Glomerular visceral epithelial cell (primary cell): ENCODE results near the gene BLACAT1.
A peak's percentile ranks its signal among the peaks of the same experiment; 100 is the strongest.
"Not testable (repeated sequence)": the region's sequence is repeated elsewhere in the genome, so short reads cannot be mapped to it uniquely, and the experiment has no call there.

Experiments used
- DNase-seq: peaks from one replicate; pipeline ENCODE4 v3.0.0-alpha.2; 2016; ENCODE audit errors: extremely low spot score

Gene BLACAT1

GRCh38 chr1:205484985-205485967, 29.4 kb upstream of the BLACAT1 start:
- peak; percentile 75 for DNase-seq

GRCh38 chr1:205483372-205483771, 27.5 kb upstream of the BLACAT1 start:
- DNase-seq, result no peak

- DNase-seq, result not testable (repeated sequence)
These were observed 26.7 kb upstream of the BLACAT1 start for GRCh38 chr1:205482587-205482986.

GRCh38 chr1:205481629-205482151, 25.8 kb upstream of the BLACAT1 start:
- no peak for DNase-seq

GRCh38 chr1:205481218-205481617, 25.4 kb upstream of the BLACAT1 start:
- DNase-seq, result no peak

- DNase-seq, result no peak
These were observed 24.6 kb upstream of the BLACAT1 start for GRCh38 chr1:205480349-205480985.

- not testable (repeated sequence) for DNase-seq
These were observed 23.1 kb upstream of the BLACAT1 start for GRCh38 chr1:205478985-205479384.

- peak; percentile 97 for DNase-seq
These were observed 22.0 kb upstream of the BLACAT1 start for GRCh38 chr1:205477759-205478247.

GRCh38 chr1:205477121-205477758, 21.4 kb upstream of the BLACAT1 start:
- DNase-seq, result no peak

GRCh38 chr1:205476648-205477047, 20.8 kb upstream of the BLACAT1 start:
- DNase-seq, result no peak

GRCh38 chr1:205475855-205476254, 20.0 kb upstream of the BLACAT1 start:
- no peak for DNase-seq

- DNase-seq, result no peak
These were observed 18.7 kb upstream of the BLACAT1 start for GRCh38 chr1:205474571-205474970.

GRCh38 chr1:205473966-205474365, 18.1 kb upstream of the BLACAT1 start:
- DNase-seq, result no peak

GRCh38 chr1:205473475-205473874, 17.6 kb upstream of the BLACAT1 start:
- no peak for DNase-seq

- no peak for DNase-seq
These were observed 17.0 kb upstream of the BLACAT1 start for GRCh38 chr1:205472737-205473441.

- DNase-seq, result no peak
These were observed 14.3 kb upstream of the BLACAT1 start for GRCh38 chr1:205470131-205470530.

- DNase-seq, result no peak
These were observed 10.9 kb upstream of the BLACAT1 start for GRCh38 chr1:205466595-205467220.

- DNase-seq, result no peak
These were observed 9.5 kb upstream of the BLACAT1 start for GRCh38 chr1:205465392-205465791.

- peak; percentile 48 for DNase-seq
These were observed 3.1 kb upstream of the BLACAT1 start for GRCh38 chr1:205458777-205459566.
